Neuronal stem cell (in vitro differentiated cells): ENCODE measurements around the gene DPY30.
"Not testable (repeated sequence)": the region's sequence is repeated elsewhere in the genome, so short reads cannot be mapped to it uniquely, and the experiment has no call there.

Experiments used
- DNase-seq: peaks from one replicate; pipeline ENCODE4 v3.0.0-alpha.2; 2013; ENCODE audit warnings: low spot score
- H2AFZ ChIP-seq: one replicate; pipeline ENCODE4 v1.6.1; 2013; ENCODE audit warnings: mild to moderate bottlenecking, low read length, inconsistent platforms
- H2AK5ac ChIP-seq: 2 replicates; pipeline ENCODE4 v1.6.1; 2013; ENCODE audit warnings: low read depth, mild to moderate bottlenecking, inconsistent platforms, low read length, moderate library complexity, mixed read lengths
- H2BK120ac ChIP-seq: 2 replicates; pipeline ENCODE4 v1.6.1; 2013; ENCODE audit warnings: low read depth, mild to moderate bottlenecking, inconsistent platforms, low read length, moderate library complexity, mixed read lengths
- H2BK12ac ChIP-seq: one replicate; pipeline ENCODE4 v1.6.1; 2013; ENCODE audit warnings: low read length, inconsistent platforms
- H2BK15ac ChIP-seq: 2 replicates; pipeline ENCODE4 v1.6.1; 2013; ENCODE audit warnings: mild to moderate bottlenecking, low read length, inconsistent platforms, mixed read lengths
- H2BK5ac ChIP-seq: one replicate; pipeline ENCODE4 v1.6.1; 2013; ENCODE audit warnings: inconsistent platforms, mild to moderate bottlenecking, low read length, moderate library complexity
- H3K14ac ChIP-seq: one replicate; pipeline ENCODE4 v1.6.1; 2013; ENCODE audit warnings: low read length, inconsistent platforms
- H3K18ac ChIP-seq: 2 replicates; pipeline ENCODE4 v1.6.1; 2013; ENCODE audit warnings: low read length, inconsistent platforms
- H3K23ac ChIP-seq: 2 replicates; pipeline ENCODE4 v1.6.1; 2013; ENCODE audit warnings: low read depth, mild to moderate bottlenecking, mixed read lengths, low read length, inconsistent platforms; ENCODE audit not compliant: poor library complexity
- H3K27ac ChIP-seq: replicated peaks from 3 replicates; pipeline ENCODE4 v1.5.1; 2013; ENCODE audit warnings: low read length, inconsistent platforms
- H3K27me3 ChIP-seq, 3 experiments: 2 replicates each; pipeline ENCODE4 v1.6.1; 2013; ENCODE audit warnings: low read length in 3 of 3, mild to moderate bottlenecking in 2 of 3, inconsistent platforms in 1 of 3, low read depth in 1 of 3, mixed read lengths in 1 of 3, moderate library complexity in 1 of 3; ENCODE audit not compliant: control insufficient read depth in 3 of 3, insufficient read depth in 3 of 3
- H3K36me3 ChIP-seq, 2 donors: replicated peaks in 1 of 2; 2 replicates each; pipeline ENCODE4 v1.6.1; 2013; ENCODE audit warnings: low read length in 2 of 2; ENCODE audit not compliant: control insufficient read depth in 2 of 2, insufficient read depth in 2 of 2
- H3K4ac ChIP-seq: 2 replicates; pipeline ENCODE4 v1.6.1; 2013; ENCODE audit warnings: inconsistent platforms, mild to moderate bottlenecking, low read length, moderate library complexity
- H3K4me1 ChIP-seq, 2 donors: 1 replicate in 1 of 2; 2 replicates in 1 of 2; pipeline ENCODE4 v1.6.1; 2013; ENCODE audit warnings: low read length in 2 of 2, low read depth in 1 of 2; ENCODE audit not compliant: control insufficient read depth in 2 of 2, insufficient read depth in 1 of 2
- H3K4me2 ChIP-seq: one replicate; pipeline ENCODE4 v1.6.1; 2013; ENCODE audit warnings: mild to moderate bottlenecking, low read length, inconsistent platforms; ENCODE audit not compliant: insufficient read depth, poor library complexity, severe bottlenecking
- H3K4me3 ChIP-seq, 2 donors: 2 replicates each; pipeline ENCODE4 v1.5.1; 2013; ENCODE audit warnings: low read length in 2 of 2, mild to moderate bottlenecking in 2 of 2, inconsistent platforms in 1 of 2, moderate library complexity in 1 of 2
- H3K79me1 ChIP-seq: one replicate; pipeline ENCODE4 v1.6.1; 2013; ENCODE audit warnings: low read depth, mild to moderate bottlenecking, inconsistent platforms, low read length, moderate library complexity
- H3K9ac ChIP-seq: one replicate; pipeline ENCODE4 v1.6.1; 2013; ENCODE audit warnings: mild to moderate bottlenecking, low read depth, low read length, inconsistent platforms; ENCODE audit not compliant: poor library complexity
- H3K9me3 ChIP-seq, 2 donors: replicated peaks in 1 of 2; 2 replicates each; pipeline versions ENCODE3 to v1.6.1; 2013; ENCODE audit warnings: low read length in 2 of 2, mild to moderate bottlenecking in 2 of 2, inconsistent platforms in 1 of 2, low read depth in 1 of 2, mixed read lengths in 1 of 2, moderate library complexity in 1 of 2; ENCODE audit not compliant: control insufficient read depth in 2 of 2, insufficient read depth in 1 of 2
- H4K8ac ChIP-seq: one replicate; pipeline ENCODE4 v1.6.1; 2013; ENCODE audit warnings: low read depth, mild to moderate bottlenecking, inconsistent platforms, low read length, moderate library complexity
- H4K91ac ChIP-seq: one replicate; pipeline ENCODE4 v1.6.1; 2013; ENCODE audit warnings: low read length, low read depth, mild to moderate bottlenecking, inconsistent platforms; ENCODE audit not compliant: poor library complexity
- WGBS, 2 donors: extraction: QIAGEN DNeasy Blood & Tissue Kit; methylation state at CpG; one replicate each; pipeline ENCODE4 v1.1.7; 2013; ENCODE audit warnings: missing lambda C conversion rate in 2 of 2, mixed read lengths in 1 of 2; ENCODE audit not compliant: insufficient read length in 2 of 2, insufficient replicate concordance in 1 of 2; ENCODE audit errors: extremely low coverage in 2 of 2; 5-methylcytosine and 5-hydroxymethylcytosine counted together

Gene DPY30

DNA sequence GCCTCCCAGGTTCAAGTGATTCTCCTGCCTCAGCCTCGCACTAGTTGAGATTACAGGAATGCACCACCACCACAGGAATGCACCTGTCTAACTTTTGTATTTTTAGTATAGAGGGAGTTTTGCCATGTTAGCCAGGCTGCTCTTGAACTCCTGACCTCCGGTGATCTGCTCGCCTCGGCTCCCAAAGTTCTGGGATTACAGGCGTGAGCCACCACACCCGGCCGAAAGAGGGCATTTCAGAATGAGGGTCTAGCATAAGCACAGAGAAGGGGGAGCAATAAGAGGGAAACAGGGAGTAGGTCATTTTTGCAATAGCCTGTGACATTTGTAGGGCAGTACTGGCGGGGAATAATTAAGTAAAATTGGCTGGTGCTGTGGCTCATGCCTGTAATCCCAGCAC is 21.8 kb upstream of the DPY30 start:
- no peak overlapping the region for H4K91ac ChIP-seq
- H3K23ac ChIP-seq, result no peak overlapping the region
- H3K4me2 ChIP-seq, result no peak overlapping the region
- H3K9me3 ChIP-seq, result no peaks in the 10 kb centered on the region
- H2BK12ac ChIP-seq, result no peak overlapping the region
- H2AFZ ChIP-seq, result peak overlapping the region; percentile 38
- peaks cover 0 to 12% of the 10 kb centered on the region in 2 donors for H3K36me3 ChIP-seq
- H3K79me1 ChIP-seq, result peaks cover 5% of the 10 kb centered on the region
- no peak for DNase-seq
- H3K27me3 ChIP-seq, result no peaks in the 10 kb centered on the region
- no peak overlapping the region for H2BK120ac ChIP-seq
- no peak overlapping the region for H4K8ac ChIP-seq
- H3K4me1 ChIP-seq, result peaks cover 0 to 4% of the 10 kb centered on the region in 2 donors
- no peak overlapping the region for H2AK5ac ChIP-seq
- H3K14ac ChIP-seq, result no peak overlapping the region
- H3K9ac ChIP-seq, result no peak overlapping the region
- H3K4me3 ChIP-seq, result no peak overlapping the region
- H3K4ac ChIP-seq, result no peak overlapping the region
- no CpG with 5 or more reads among the region's 8 CpGs for WGBS, 2 donors
- H3K18ac ChIP-seq, result no peak overlapping the region
- no peak overlapping the region for H2BK15ac ChIP-seq
- H3K27ac ChIP-seq, result no peak overlapping the region
- no peak overlapping the region for H2BK5ac ChIP-seq

- Histone ChIP-seq H2BK120ac (no peak overlapping the region), H2BK5ac (no peak overlapping the region), H3K27ac (no peak overlapping the region), H4K8ac (no peak overlapping the region), H2BK12ac (no peak overlapping the region), H3K4me2 (no peak overlapping the region), H3K4me1 (peaks cover 0 to 4% of the 10 kb centered on the region in 2 donors), H2BK15ac (no peak overlapping the region), H4K91ac (no peak overlapping the region), H2AK5ac (no peak overlapping the region), H3K79me1 (peaks cover 2% of the 10 kb centered on the region), H3K9me3 (no peaks in the 10 kb centered on the region), H3K36me3 (peaks cover 0 to 1% of the 10 kb centered on the region in 2 donors), H3K23ac (no peak overlapping the region), H3K27me3 (no peaks in the 10 kb centered on the region), H3K9ac (no peak overlapping the region), H3K4me3 (no peak overlapping the region), H3K14ac (no peak overlapping the region), H3K4ac (no peak overlapping the region), H3K18ac (no peak overlapping the region), H2AFZ (no peak overlapping the region)
- DNase-seq, result no peak
- WGBS, 2 donors, result no CpG with 5 or more reads among the region's 2 CpGs
Observed at GRCh38 chr2:32060266-32060665, 20.7 kb upstream of the DPY30 start.

DNA sequence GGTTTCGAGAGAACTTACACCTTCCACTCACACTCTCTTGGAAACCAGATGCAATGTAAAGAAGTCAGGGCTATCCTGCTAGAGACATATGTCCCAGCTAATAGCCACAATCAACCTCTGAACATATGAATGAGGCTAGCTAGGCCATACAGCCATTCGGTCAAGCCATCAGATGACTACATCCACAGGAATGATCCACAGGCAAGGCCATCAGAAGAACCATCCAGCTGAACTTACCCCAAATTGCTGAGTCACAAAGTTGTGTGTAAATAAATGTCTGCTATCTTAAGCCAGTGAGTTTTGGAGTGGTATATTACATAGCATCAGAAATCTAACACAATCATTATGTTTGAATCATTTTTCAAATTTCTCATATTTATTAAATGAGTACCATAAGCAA is 18.5 kb upstream of the DPY30 start:
- Histone ChIP-seq H2AK5ac (no peak overlapping the region), H3K14ac (no peak overlapping the region), H2BK5ac (no peak overlapping the region), H3K18ac (no peak overlapping the region), H3K4me2 (no peak overlapping the region), H2BK120ac (no peak overlapping the region), H4K8ac (no peak overlapping the region), H3K79me1 (no peaks in the 10 kb centered on the region), H3K9me3 (no peaks in the 10 kb centered on the region), H3K4me1 (peaks cover 0 to 4% of the 10 kb centered on the region in 2 donors), H3K9ac (no peak overlapping the region), H2AFZ (no peak overlapping the region), H3K23ac (no peak overlapping the region), H3K4ac (no peak overlapping the region), H3K36me3 (no peaks in the 10 kb centered on the region), H2BK15ac (no peak overlapping the region), H3K27ac (no peak overlapping the region), H4K91ac (no peak overlapping the region), H2BK12ac (no peak overlapping the region), H3K4me3 (no peak overlapping the region), H3K27me3 (no peaks in the 10 kb centered on the region)
- no CpG with 5 or more reads among the region's 2 CpGs for WGBS, 2 donors
- no peak for DNase-seq

DNA sequence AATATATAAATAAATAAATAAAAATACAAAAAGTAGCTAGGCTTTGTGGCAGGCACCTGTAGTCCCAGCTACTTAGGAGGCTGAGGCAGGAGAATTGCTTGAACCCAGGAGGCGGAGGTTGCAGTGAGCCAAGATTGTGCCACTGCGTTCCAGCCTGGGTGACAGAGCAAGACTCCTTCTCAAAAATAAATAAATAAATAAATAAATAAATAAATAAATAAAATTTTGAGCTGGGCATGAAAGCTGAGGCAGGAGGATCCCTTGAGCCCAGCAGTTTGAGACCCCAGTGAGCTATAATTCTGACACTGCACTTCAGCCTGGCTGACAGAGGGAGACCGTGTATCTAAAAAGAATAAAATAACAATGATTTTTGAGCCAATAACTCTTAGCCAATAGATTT is 15.0 kb upstream of the DPY30 start:
- not testable (repeated sequence) for DNase-seq, H3K27me3 ChIP-seq, H4K8ac ChIP-seq, H3K14ac ChIP-seq, H2BK12ac ChIP-seq, H3K36me3 ChIP-seq, H3K4me3 ChIP-seq, H4K91ac ChIP-seq, H3K23ac ChIP-seq, H2AFZ ChIP-seq, H3K4me1 ChIP-seq, H2AK5ac ChIP-seq, H2BK120ac ChIP-seq, H2BK15ac ChIP-seq, H2BK5ac ChIP-seq, H3K18ac ChIP-seq, H3K79me1 ChIP-seq, H3K4ac ChIP-seq, H3K9ac ChIP-seq, H3K27ac ChIP-seq, H3K4me2 ChIP-seq, H3K9me3 ChIP-seq
- no CpG with 5 or more reads among the region's 3 CpGs for WGBS, 2 donors
